HepG2 (cell line): ENCODE measurements around the gene NDUFS6. TPM values are rescaled to one million over a fixed set of nuclear protein-coding genes. Genes with fewer than 3 reads are reported as not detected.

ENCODE experiments used
- GPN1 ChIP-seq: sonication (generic); formaldehyde crosslinking; IDR thresholded peaks from 2 replicates; pipeline ENCODE4 v1.5.1; 2020; ENCODE audit warnings: missing genetic modification reagents, borderline replicate concordance
- HMGXB4 ChIP-seq, 2 experiments: sonication (generic) in 1 of 2; formaldehyde crosslinking in 1 of 2; IDR thresholded peaks; 2 replicates each; pipeline versions ENCODE4 v1.4.0 to v1.6.1; 2018 to 2020; ENCODE audit warnings: missing genetic modification reagents in 2 of 2, borderline replicate concordance in 1 of 2, low read depth in 1 of 2, mild to moderate bottlenecking in 1 of 2, missing biosample characterization in 1 of 2
- HNRNPH1 ChIP-seq: fragments of 200-400 bp; formaldehyde crosslinking; optimal IDR thresholded peaks from 2 replicates; pipeline ENCODE3; 2017; ENCODE audit warnings: mild to moderate bottlenecking, low read depth, low read length
- IRF2 ChIP-seq: IDR thresholded peaks from 2 replicates; pipeline ENCODE4 v1.6.1; 2018; ENCODE audit warnings: missing genetic modification reagents, missing compliant biosample characterization
- KDM5A ChIP-seq: fragments of 200-600 bp; sonication (generic); IDR thresholded peaks from 2 replicates; pipeline ENCODE4 v1.7.0; 2018; ENCODE audit warnings: antibody characterized with exemption, mild to moderate bottlenecking, low read length, borderline replicate concordance
- SNAPC4 ChIP-seq: sonication (generic); formaldehyde crosslinking; IDR thresholded peaks from 2 replicates; pipeline ENCODE4 v1.4.0; 2020; ENCODE audit warnings: mild to moderate bottlenecking, missing genetic modification reagents
- SP5 ChIP-seq: IDR thresholded peaks from 2 replicates; pipeline ENCODE4 v1.6.1; 2016; ENCODE audit warnings: low read depth, borderline replicate concordance
- YEATS2 ChIP-seq: sonication (generic); formaldehyde crosslinking; IDR thresholded peaks from 2 replicates; pipeline ENCODE4 v1.4.0; 2020; ENCODE audit warnings: missing genetic modification reagents, borderline replicate concordance
- ZBTB33 ChIP-seq: sonication (generic); formaldehyde crosslinking; IDR thresholded peaks from 2 replicates; pipeline ENCODE4 v1.4.0; 2020; ENCODE audit warnings: missing genetic modification reagents
- ZBTB34 ChIP-seq: sonication (generic); formaldehyde crosslinking; IDR thresholded peaks from 2 replicates; pipeline ENCODE4 v1.8.0; 2022; ENCODE audit warnings: mild to moderate bottlenecking, missing genetic modification reagents
- ZBTB8A ChIP-seq: sonication (generic); formaldehyde crosslinking; IDR thresholded peaks from 2 replicates; pipeline ENCODE4 v1.4.0; 2020; ENCODE audit warnings: mild to moderate bottlenecking, low read depth, missing genetic modification reagents, borderline replicate concordance
- ZFP91 ChIP-seq: sonication (generic); formaldehyde crosslinking; IDR thresholded peaks from 2 replicates; pipeline ENCODE4 v1.9.0; 2022; ENCODE audit warnings: missing genetic modification reagents, mild to moderate bottlenecking, borderline replicate concordance
- ZFX ChIP-seq: sonication (generic); formaldehyde crosslinking; IDR thresholded peaks from 2 replicates; pipeline ENCODE4 v1.4.0; 2020; ENCODE audit warnings: mild to moderate bottlenecking, low read depth, missing genetic modification reagents, moderate library complexity
- ZNF430 ChIP-seq: sonication (generic); formaldehyde crosslinking; IDR thresholded peaks from 2 replicates; pipeline ENCODE4 v1.9.0; 2021; ENCODE audit warnings: mild to moderate bottlenecking, missing genetic modification reagents
- ZNF510 ChIP-seq: sonication (generic); formaldehyde crosslinking; IDR thresholded peaks from 2 replicates; pipeline ENCODE4 v1.4.0; 2020; ENCODE audit warnings: low read depth, mild to moderate bottlenecking, missing genetic modification reagents
- ZNF674 ChIP-seq: sonication (generic); formaldehyde crosslinking; IDR thresholded peaks from 2 replicates; pipeline ENCODE4 v1.5.0; 2020; ENCODE audit warnings: low read depth, mild to moderate bottlenecking, missing genetic modification reagents
- ZNF891 ChIP-seq: sonication (generic); formaldehyde crosslinking; IDR thresholded peaks from 2 replicates; pipeline ENCODE4 v1.5.0; 2020; ENCODE audit warnings: mild to moderate bottlenecking, missing genetic modification reagents
- polyA plus RNA-seq, 8 experiments: library from polyadenylated mRNA; depleted of rRNA in 3 of 8; stranded (reverse) in 7 of 8; unstranded in 1 of 8; fragments of >200 nt; fragmentation: Illumina TruSeq in 4 of 8; extraction: Trizol in 4 of 8; gene quantifications; 2 replicates each; pipeline versions ENCODE4 v1.2.1 to v1.2.3, GENCODE V29; 2011 to 2016; ENCODE audit warnings: low read depth in 4 of 8, missing spikeins in 1 of 8, mixed read lengths in 1 of 8; ENCODE audit not compliant: insufficient read depth in 1 of 8
- total RNA-seq, 5 experiments: library from RNA; depleted of rRNA; stranded (reverse); fragments of >200 nt; fragmentation: Illumina TruSeq; extraction: Trizol; gene quantifications; 2 replicates each; pipeline ENCODE4 v1.2.3, GENCODE V29; 2016; ENCODE audit warnings: low read depth in 1 of 5

Gene NDUFS6
- total and polyA plus RNA-seq, 2 of the 13 experiments (the other 11 are each of a cell fraction or from before 2014, with no cell fraction given), result 23.7 to 50.4 TPM

- TF ChIP-seq SNAPC4 (CRISPR knock-in tag) (no peak), ZBTB33 (CRISPR knock-in tag) (no peak), ZBTB8A (CRISPR knock-in tag) (no peak), SP5 (peak; percentile 46), GPN1 (CRISPR knock-in tag) (no peak), ZNF510 (CRISPR knock-in tag) (no peak), ZFX (CRISPR knock-in tag) (peak; percentile 75; the same call in 1 of the 2 replicates), ZNF674 (CRISPR knock-in tag) (no peak), HMGXB4 (CRISPR knock-in tag; IDR thresholded peaks at IDR 0.05; ENCODE audit: borderline replicate concordance in 1 of 2, low read depth in 1 of 2) (no peak), ZNF430 (no peak; the same call in 1 of the 2 replicates), ZFP91 (CRISPR knock-in tag) (0 out of 2 replicates have a peak, but pooled peaks have one; percentile 49), ZBTB34 (peak; percentile 42; the same call in 1 of the 2 replicates), YEATS2 (CRISPR knock-in tag) (no peak), HNRNPH1 (no peak), ZNF891 (CRISPR knock-in tag) (no peak), KDM5A (peak; percentile 40; the same call in 1 of the 2 replicates), IRF2 (no peak)
These were observed 2.1 kb upstream of the NDUFS6 start (continued) for GRCh38 chr5:1799110-1799601.
